ENCODE data around the gene KCNK10.

GRCh38 chr14:88324491-88324890, 1.4 kb upstream of the KCNK10 start:
- TF ChIP-seq TEAD4 (IDR thresholded peaks at IDR 0.05; ENCODE audit: borderline replicate concordance, insufficient read depth): no peak
- TF ChIP-seq RAD21 (IDR thresholded peaks at IDR 0.05; ENCODE audit: low read length): no peak

Data from SK-N-SH (cell line).